Sigmoid colon (tissue), 3 donors: Measurements from ENCODE around the gene KLF15.

Source experiments
- POLR2A ChIP-seq, 2 donors: fragments of 450-650 bp; IDR thresholded peaks; one replicate each; pipeline ENCODE4 v1.6.1; 2016; ENCODE audit warnings: antibody characterized with exemption in 2 of 2, mild to moderate bottlenecking in 2 of 2, moderate library complexity in 2 of 2
- TF ChIP-seq, protein P1 (sequence below), 4 experiments: fragments of 450-650 bp in 3 of 4; fragments of 200-600 bp in 1 of 4; IDR thresholded peaks; one replicate each; pipeline ENCODE4 v1.5.1; 2016 to 2019; ENCODE audit warnings: antibody characterized with exemption in 4 of 4, mild to moderate bottlenecking in 3 of 4, moderate library complexity in 2 of 4

DNA sequence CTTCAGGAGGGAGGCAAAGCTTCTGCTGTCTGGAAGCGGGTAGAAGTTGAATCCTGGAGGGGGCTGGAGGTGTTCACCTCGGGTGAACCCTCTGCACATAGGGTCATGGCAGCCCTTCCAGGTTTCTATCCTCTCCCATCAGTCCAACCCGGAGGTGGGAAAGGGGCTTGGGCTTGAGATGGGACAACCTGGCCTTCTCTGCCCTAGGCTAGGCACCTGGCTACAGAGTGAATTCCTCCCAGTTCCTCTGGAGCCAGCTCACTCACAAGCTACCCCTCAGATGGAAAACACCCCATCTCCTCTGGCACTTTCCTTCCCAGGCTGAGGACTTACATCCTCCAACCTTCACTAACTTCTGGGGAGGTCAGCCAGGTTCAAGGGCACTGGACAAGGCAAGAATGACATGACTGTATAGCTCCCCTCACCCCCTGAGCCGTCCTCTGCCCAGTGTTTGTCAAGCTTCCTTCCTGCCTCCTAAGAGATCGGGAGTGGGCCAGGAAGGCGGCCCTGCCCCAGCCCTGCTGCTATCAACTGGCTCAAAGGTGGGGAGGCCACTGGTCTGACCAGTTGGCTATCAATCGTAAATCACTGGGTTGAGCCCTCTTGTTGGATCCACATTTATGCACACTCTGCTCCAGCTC is 45.8 kb downstream of the KLF15 start:
- TF ChIP-seq, protein P1, sequence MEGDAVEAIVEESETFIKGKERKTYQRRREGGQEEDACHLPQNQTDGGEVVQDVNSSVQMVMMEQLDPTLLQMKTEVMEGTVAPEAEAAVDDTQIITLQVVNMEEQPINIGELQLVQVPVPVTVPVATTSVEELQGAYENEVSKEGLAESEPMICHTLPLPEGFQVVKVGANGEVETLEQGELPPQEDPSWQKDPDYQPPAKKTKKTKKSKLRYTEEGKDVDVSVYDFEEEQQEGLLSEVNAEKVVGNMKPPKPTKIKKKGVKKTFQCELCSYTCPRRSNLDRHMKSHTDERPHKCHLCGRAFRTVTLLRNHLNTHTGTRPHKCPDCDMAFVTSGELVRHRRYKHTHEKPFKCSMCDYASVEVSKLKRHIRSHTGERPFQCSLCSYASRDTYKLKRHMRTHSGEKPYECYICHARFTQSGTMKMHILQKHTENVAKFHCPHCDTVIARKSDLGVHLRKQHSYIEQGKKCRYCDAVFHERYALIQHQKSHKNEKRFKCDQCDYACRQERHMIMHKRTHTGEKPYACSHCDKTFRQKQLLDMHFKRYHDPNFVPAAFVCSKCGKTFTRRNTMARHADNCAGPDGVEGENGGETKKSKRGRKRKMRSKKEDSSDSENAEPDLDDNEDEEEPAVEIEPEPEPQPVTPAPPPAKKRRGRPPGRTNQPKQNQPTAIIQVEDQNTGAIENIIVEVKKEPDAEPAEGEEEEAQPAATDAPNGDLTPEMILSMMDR (IDR thresholded peaks at IDR 0.05) = no peak
- TF ChIP-seq POLR2A (IDR thresholded peaks at IDR 0.05) = no peak
